Lower leg skin (tissue), 3 donors: Measurements from ENCODE around the gene IVD.

Experiments used
- CTCF ChIP-seq, 3 donors: fragments of 450-650 bp; IDR thresholded peaks; one replicate each; pipeline ENCODE4 v1.5.1; 2016; ENCODE audit warnings: antibody characterized with exemption in 3 of 3, mild to moderate bottlenecking in 3 of 3, moderate library complexity in 2 of 3
- POLR2A ChIP-seq, 2 donors: fragments of 450-650 bp; IDR thresholded peaks; one replicate each; pipeline ENCODE4 v1.6.1; 2016 to 2017; ENCODE audit warnings: antibody characterized with exemption in 2 of 2, mild to moderate bottlenecking in 1 of 2, moderate library complexity in 1 of 2

- no peak for TF ChIP-seq CTCF (IDR thresholded peaks at IDR 0.05)
- TF ChIP-seq POLR2A (IDR thresholded peaks at IDR 0.05) = no peak
Measured at GRCh38 chr15:40357723-40358470, 47.7 kb upstream of the IVD start, which contains the start of gene DISP2.
